ENCODE data around the gene BABAM1. TPM values are rescaled to one million over a fixed set of nuclear protein-coding genes. Genes with fewer than 3 reads are reported as not detected.

Gene BABAM1
- total and polyA plus RNA-seq, 9 of the 15 experiments (the other 6 are each of a cell fraction or from before 2014, with no cell fraction given) = 14.7 to 160 (median 113) TPM

- TF ChIP-seq YY1 (IDR thresholded peaks at IDR 0.05; ENCODE audit: borderline replicate concordance in 1 of 3, control insufficient read depth in 1 of 3, extremely low read depth in 1 of 3, insufficient read depth in 3 of 3, insufficient read length in 1 of 3, insufficient replicate concordance in 2 of 3, low read depth in 1 of 3, low read length in 2 of 3) = peak in 1 of 3 experiments; percentile 9
- no peak for TF ChIP-seq ZNF551 (CRISPR knock-in tag; IDR thresholded peaks at IDR 0.05)
- no peak for TF ChIP-seq NR3C1 (CRISPR knock-in tag; IDR thresholded peaks at IDR 0.05)
- peak; percentile 59 for TF ChIP-seq SAP30 (IDR thresholded peaks at IDR 0.05; ENCODE audit: borderline replicate concordance, insufficient read depth, low read depth, low read length, poor library complexity, severe bottlenecking)
- peak; percentile 69; the same call in 1 of the 2 replicates for TF ChIP-seq BCOR (IDR thresholded peaks at IDR 0.05)
- no peak for TF ChIP-seq TARDBP (IDR thresholded peaks at IDR 0.05)
- TF ChIP-seq SP2 (IDR thresholded peaks at IDR 0.05; ENCODE audit: extremely low read depth, low read depth, low read length, poor library complexity, severe bottlenecking) = no peak
- no peak for TF ChIP-seq RHOXF2B (CRISPR knock-in tag; conservative IDR thresholded peaks at IDR 0.05)
- no peak for TF ChIP-seq ZNF398 (CRISPR knock-in tag; IDR thresholded peaks at IDR 0.05)
- TF ChIP-seq CHD1 (IDR thresholded peaks at IDR 0.05; ENCODE audit: low read length) = peak; percentile 94
- TF ChIP-seq STAT5A (IDR thresholded peaks at IDR 0.05; ENCODE audit: borderline replicate concordance, low read length) = no peak
- TF ChIP-seq NFATC3 (IDR thresholded peaks at IDR 0.05) = no peak
- peak in 1 of 2 experiments; percentile 68; a peak in 3 of 4 replicates for TF ChIP-seq KDM1A (IDR thresholded peaks at IDR 0.05)
- no peak for TF ChIP-seq GATAD2A (IDR thresholded peaks at IDR 0.05)
- TF ChIP-seq NRF1 (conservative IDR thresholded peaks at IDR 0.05 in 1 of 2, IDR thresholded peaks at IDR 0.05 in 1 of 2) = peak in 1 of 2 experiments; percentile 54; a peak in 2 of 4 replicates
- peak; percentile 48; the same call in 1 of the 2 replicates for TF ChIP-seq RBFOX2 (IDR thresholded peaks at IDR 0.05; ENCODE audit: low read depth, low read length)
- no peak for TF ChIP-seq ZEB2 (IDR thresholded peaks at IDR 0.05)
- no peak for TF ChIP-seq NCOR1 (IDR thresholded peaks at IDR 0.05)
- 0 out of 4 replicates have a peak, but pooled peaks of 1 of the 2 experiments have one; percentile 4 for TF ChIP-seq MAZ (CRISPR knock-in tag; conservative IDR thresholded peaks at IDR 0.05 in 1 of 2, IDR thresholded peaks at IDR 0.05 in 1 of 2)
- no peak for TF ChIP-seq CREB3 (tag; conservative IDR thresholded peaks at IDR 0.05; ENCODE audit: low read depth)
- TF ChIP-seq ZSCAN32 (CRISPR knock-in tag; IDR thresholded peaks at IDR 0.05) = no peak
- TF ChIP-seq ZC3H4 (CRISPR knock-in tag; IDR thresholded peaks at IDR 0.05; ENCODE audit: borderline replicate concordance) = peak; percentile 21; the same call in 1 of the 2 replicates
- peak; percentile 56 for TF ChIP-seq SAFB (IDR thresholded peaks at IDR 0.05; ENCODE audit: borderline replicate concordance, low read depth, low read length)
- TF ChIP-seq ZBED1 (IDR thresholded peaks at IDR 0.05) = no peak
- no peak for TF ChIP-seq PHB2 (IDR thresholded peaks at IDR 0.05; ENCODE audit: low read depth)
- TF ChIP-seq TBL1XR1 (IDR thresholded peaks at IDR 0.05; ENCODE audit: low read length in 2 of 2) = no peak
- TF ChIP-seq ZFX (CRISPR knock-in tag; IDR thresholded peaks at IDR 0.05) = peak; percentile 73
Observed at GRCh38 chr19:17244618-17245534, 22.4 kb upstream of the BABAM1 start (continued).

Data from K562 (cell line).